Ascending aorta (tissue), 2 donors: ENCODE measurements around the gene HNRNPC. TPM values are rescaled to one million over a fixed set of nuclear protein-coding genes. Genes with fewer than 3 reads are reported as not detected.

ENCODE experiments used
- DNase-seq, 2 donors: peaks; one replicate each; pipeline ENCODE4 v3.0.0-alpha.2; 2019; ENCODE audit warnings: low spot score in 2 of 2
- H3K27ac ChIP-seq, 2 donors: fragments of 200-600 bp; sonication (generic); one replicate each; pipeline ENCODE4 v1.5.1; 2016 to 2017; ENCODE audit warnings: mild to moderate bottlenecking in 1 of 2
- H3K27me3 ChIP-seq: fragments of 200-600 bp; sonication (generic); one replicate; pipeline ENCODE4 v1.5.1; 2017
- H3K36me3 ChIP-seq, 2 donors: fragments of 200-600 bp; sonication (generic); one replicate each; pipeline ENCODE4 v1.5.1; 2016
- H3K4me1 ChIP-seq, 2 donors: fragments of 200-600 bp; sonication (generic); one replicate each; pipeline ENCODE4 v1.5.1; 2016 to 2017; ENCODE audit warnings: mild to moderate bottlenecking in 1 of 2
- H3K4me3 ChIP-seq, 2 donors: fragments of 200-600 bp; sonication (generic); one replicate each; pipeline ENCODE4 v1.5.1; 2016 to 2017; ENCODE audit warnings: mild to moderate bottlenecking in 1 of 2
- H3K9me3 ChIP-seq, 2 donors: fragments of 200-600 bp; sonication (generic); one replicate each; pipeline ENCODE4 v1.5.1; 2016
- intact Hi-C: fragments of 100-400 bp; cut with DNase I; formaldehyde crosslinking; loops from one replicate; pipeline ENCODE4 v1.15.1; 2023
- total RNA-seq: library from RNA; depleted of rRNA; stranded (reverse); fragments of >200 nt; gene quantifications from one replicate; pipeline ENCODE4 v1.1.0, GENCODE V29; 2016
- TF ChIP-seq, protein P1 (sequence below), 3 experiments: fragments of 200-600 bp in 2 of 3; fragments of 450-650 bp in 1 of 3; sonication (generic) in 2 of 3; IDR thresholded peaks; one replicate each; pipeline ENCODE4 v1.5.1; 2016 to 2019; ENCODE audit warnings: antibody characterized with exemption in 3 of 3, mild to moderate bottlenecking in 1 of 3, moderate library complexity in 1 of 3

Gene HNRNPC
- total RNA-seq, 1 donor from 2014 or later = 303 TPM

DNA sequence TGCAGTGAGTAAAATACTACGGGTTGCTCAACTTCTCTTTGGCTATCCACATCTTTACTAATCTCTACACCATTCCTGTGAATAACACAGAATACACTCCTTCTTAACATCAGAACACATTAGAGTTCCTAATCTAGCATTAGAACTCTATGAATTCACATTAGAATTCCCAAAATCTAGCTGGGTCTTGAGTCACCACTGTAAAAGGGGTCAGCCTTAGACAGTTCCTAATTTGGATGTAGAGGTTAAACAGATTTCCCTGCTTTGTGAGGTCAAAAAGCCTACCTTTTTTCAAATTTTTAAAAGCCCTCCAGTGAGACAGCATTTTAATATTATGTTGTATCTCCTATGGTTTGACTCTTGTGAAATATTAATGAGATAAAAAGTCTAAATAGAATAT lies 7.4 kb downstream of the HNRNPC start:
- peaks cover 15 to 44% of the 10 kb centered on the region in 2 donors for H3K4me1 ChIP-seq
- H3K36me3 ChIP-seq = peaks cover 26 to 56% of the 10 kb centered on the region in 2 donors
- no peaks in the 10 kb centered on the region for H3K9me3 ChIP-seq
- TF ChIP-seq, protein P1, sequence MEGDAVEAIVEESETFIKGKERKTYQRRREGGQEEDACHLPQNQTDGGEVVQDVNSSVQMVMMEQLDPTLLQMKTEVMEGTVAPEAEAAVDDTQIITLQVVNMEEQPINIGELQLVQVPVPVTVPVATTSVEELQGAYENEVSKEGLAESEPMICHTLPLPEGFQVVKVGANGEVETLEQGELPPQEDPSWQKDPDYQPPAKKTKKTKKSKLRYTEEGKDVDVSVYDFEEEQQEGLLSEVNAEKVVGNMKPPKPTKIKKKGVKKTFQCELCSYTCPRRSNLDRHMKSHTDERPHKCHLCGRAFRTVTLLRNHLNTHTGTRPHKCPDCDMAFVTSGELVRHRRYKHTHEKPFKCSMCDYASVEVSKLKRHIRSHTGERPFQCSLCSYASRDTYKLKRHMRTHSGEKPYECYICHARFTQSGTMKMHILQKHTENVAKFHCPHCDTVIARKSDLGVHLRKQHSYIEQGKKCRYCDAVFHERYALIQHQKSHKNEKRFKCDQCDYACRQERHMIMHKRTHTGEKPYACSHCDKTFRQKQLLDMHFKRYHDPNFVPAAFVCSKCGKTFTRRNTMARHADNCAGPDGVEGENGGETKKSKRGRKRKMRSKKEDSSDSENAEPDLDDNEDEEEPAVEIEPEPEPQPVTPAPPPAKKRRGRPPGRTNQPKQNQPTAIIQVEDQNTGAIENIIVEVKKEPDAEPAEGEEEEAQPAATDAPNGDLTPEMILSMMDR (IDR thresholded peaks at IDR 0.05) = no peak
- intact Hi-C loops = loop anchor here (10.0 kb wide), 1 partner anchor 277 kb away; the partner anchor contains the start of gene METTL17
- H3K27me3 ChIP-seq = no peaks in the 10 kb centered on the region
- H3K4me3 ChIP-seq = no peak overlapping the region
- no peak overlapping the region for H3K27ac ChIP-seq
- DNase-seq = no peak

DNA sequence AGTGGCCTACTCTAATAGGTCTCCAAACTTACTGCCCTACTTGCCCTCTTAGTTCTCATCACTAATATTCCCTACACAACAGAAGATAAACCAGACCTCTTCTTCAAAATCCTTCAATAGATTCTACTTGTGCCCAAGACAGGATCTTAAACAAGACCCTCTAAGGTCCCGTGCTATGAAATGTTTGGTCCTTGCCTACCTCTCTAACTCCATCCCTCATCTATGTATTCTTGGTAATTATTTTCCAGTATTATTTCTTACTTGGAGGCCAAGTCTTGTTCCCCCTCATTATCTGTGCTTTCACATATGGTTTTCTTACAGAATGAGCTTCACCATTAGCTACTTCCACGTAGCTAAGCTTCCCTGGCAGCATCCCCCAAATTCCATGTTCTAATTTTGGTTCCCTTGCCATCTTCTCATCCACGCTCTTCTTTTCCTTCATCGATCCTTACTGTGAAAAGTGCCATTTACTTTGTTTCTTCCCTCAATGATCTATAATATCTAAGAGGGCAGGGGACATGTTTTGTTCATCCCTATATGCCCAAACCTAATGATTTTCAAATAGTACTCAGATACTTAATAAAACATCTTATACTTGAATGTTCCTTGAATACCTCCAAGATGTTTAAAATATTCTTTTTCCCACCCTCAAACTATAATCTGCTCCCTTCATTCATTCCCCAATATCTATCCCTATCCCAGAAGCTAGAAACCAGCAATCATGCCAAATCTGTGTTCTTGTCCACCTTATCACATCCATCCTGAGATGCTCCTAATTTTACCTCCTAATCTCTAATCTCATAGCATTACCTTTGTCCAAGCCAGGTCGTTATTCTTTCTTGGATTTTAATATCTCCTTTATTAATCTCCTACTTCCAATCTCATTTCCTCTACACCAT lies 10.1 kb downstream of the HNRNPC start:
- Histone ChIP-seq H3K27ac (no peak overlapping the region), H3K4me3 (no peak overlapping the region), H3K36me3 (peaks cover 24 to 58% of the 10 kb centered on the region in 2 donors), H3K27me3 (no peaks in the 10 kb centered on the region), H3K9me3 (no peaks in the 10 kb centered on the region), H3K4me1 (peaks cover 8 to 46% of the 10 kb centered on the region in 2 donors)
- DNase-seq = no peak
- TF ChIP-seq, protein P1 (IDR thresholded peaks at IDR 0.05) = no peak
- intact Hi-C loops = no loop called here

GRCh38 chr14:21258005-21258888 lies 11.0 kb downstream of the HNRNPC start:
- intact Hi-C loops = no loop called here
- peaks cover 24 to 57% of the 10 kb centered on the region in 2 donors for H3K36me3 ChIP-seq

DNA sequence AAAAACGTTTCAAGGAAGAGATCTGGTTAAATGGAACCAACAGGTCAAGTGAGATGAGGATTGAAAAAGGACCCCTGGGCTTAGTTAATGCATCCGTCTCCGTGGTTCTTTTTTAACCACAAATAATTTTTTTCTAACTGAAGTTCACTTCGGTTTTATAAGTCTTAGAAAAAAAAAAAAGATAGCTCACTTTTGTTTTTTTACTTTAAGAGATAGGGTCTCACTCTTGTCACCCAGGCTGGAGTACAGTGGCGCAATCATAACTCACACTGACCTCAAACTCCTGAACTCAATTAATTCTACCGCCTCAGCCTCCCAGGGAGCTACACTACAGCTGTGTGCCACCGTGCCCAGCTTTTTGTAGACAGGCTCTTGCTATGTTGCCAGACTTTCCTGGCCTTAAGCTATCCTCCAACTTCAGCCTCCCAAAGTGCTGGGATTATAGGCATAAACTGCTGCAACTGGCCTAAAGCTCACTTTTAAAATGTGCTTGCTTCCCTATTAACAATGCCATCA lies 11.8 kb downstream of the HNRNPC start:
- no peaks in the 10 kb centered on the region for H3K9me3 ChIP-seq
- H3K27me3 ChIP-seq = no peaks in the 10 kb centered on the region
- no peak overlapping the region for H3K27ac ChIP-seq
- TF ChIP-seq, protein P1 (IDR thresholded peaks at IDR 0.05) = no peak
- DNase-seq = no peak
- intact Hi-C loops = no loop called here
- peaks cover 30 to 55% of the 10 kb centered on the region in 2 donors for H3K36me3 ChIP-seq
- H3K4me1 ChIP-seq = peaks cover 0 to 31% of the 10 kb centered on the region in 2 donors
- no peak overlapping the region for H3K4me3 ChIP-seq

More at GRCh38 chr14:21258005-21258888, 11.0 kb downstream of the HNRNPC start:
- Histone ChIP-seq H3K27ac (no peak overlapping the region), H3K4me1 (peaks cover 4 to 37% of the 10 kb centered on the region in 2 donors), H3K9me3 (no peaks in the 10 kb centered on the region), H3K4me3 (no peak overlapping the region), H3K27me3 (no peaks in the 10 kb centered on the region)
- no peak for DNase-seq
- TF ChIP-seq, protein P1 (IDR thresholded peaks at IDR 0.05) = no peak
